GM23248 (cell line): ENCODE results near the gene LRMDA. TPM values are rescaled to one million over a fixed set of nuclear protein-coding genes. Genes with fewer than 3 reads are reported as not detected.
A peak's percentile ranks its signal among the peaks of the same experiment; 100 is the strongest.

ENCODE experiments used
- DNase-seq: peaks from one replicate; pipeline ENCODE4 v3.0.0-alpha.2; 2015
- H2AFZ ChIP-seq: fragments of 200-600 bp; sonication (generic); 2 replicates; pipeline ENCODE4 v1.6.1; 2016; ENCODE audit warnings: antibody characterized with exemption
- H3F3A ChIP-seq: fragments of 200-600 bp; sonication (generic); 2 replicates; pipeline ENCODE4 v1.6.1; 2016; ENCODE audit warnings: mild to moderate bottlenecking, antibody characterized with exemption, mixed run types; ENCODE audit not compliant: insufficient read depth
- H3K27ac ChIP-seq: fragments of 200-600 bp; sonication (generic); 2 replicates; pipeline ENCODE4 v1.5.1; 2016; ENCODE audit warnings: mild to moderate bottlenecking
- H3K27me3 ChIP-seq: fragments of 200-600 bp; sonication (generic); replicated peaks from 2 replicates; pipeline ENCODE4 v1.6.1; 2016; ENCODE audit warnings: mild to moderate bottlenecking; ENCODE audit not compliant: insufficient read depth
- H3K36me3 ChIP-seq: fragments of 200-600 bp; sonication (generic); 2 replicates; pipeline ENCODE4 v1.6.1; 2016; ENCODE audit warnings: low read depth, mild to moderate bottlenecking
- H3K4me1 ChIP-seq: fragments of 200-600 bp; sonication (generic); 2 replicates; pipeline ENCODE4 v1.6.1; 2016; ENCODE audit warnings: mild to moderate bottlenecking; ENCODE audit not compliant: insufficient read depth
- H3K4me2 ChIP-seq: fragments of 200-600 bp; sonication (generic); one replicate; pipeline ENCODE4 v1.6.1; 2016; ENCODE audit warnings: mild to moderate bottlenecking; ENCODE audit not compliant: unreplicated experiment
- H3K4me3 ChIP-seq: fragments of 200-600 bp; sonication (generic); 2 replicates; pipeline ENCODE4 v1.5.1; 2016; ENCODE audit warnings: mild to moderate bottlenecking
- H3K79me2 ChIP-seq: fragments of 200-600 bp; sonication (generic); 2 replicates; pipeline ENCODE4 v1.6.1; 2016; ENCODE audit warnings: mild to moderate bottlenecking; ENCODE audit not compliant: insufficient read depth
- H3K9ac ChIP-seq: fragments of 200-600 bp; sonication (generic); 2 replicates; pipeline ENCODE4 v1.6.1; 2016; ENCODE audit warnings: mild to moderate bottlenecking
- H3K9me2 ChIP-seq: fragments of 200-600 bp; sonication (generic); 2 replicates; pipeline ENCODE4 v1.6.1; 2016; ENCODE audit warnings: mixed run types, mild to moderate bottlenecking, moderate library complexity; ENCODE audit not compliant: insufficient read depth
- H3K9me3 ChIP-seq: fragments of 200-600 bp; sonication (generic); one replicate; pipeline ENCODE4 v1.6.1; 2017; ENCODE audit warnings: low read depth
- H4K20me1 ChIP-seq: fragments of 200-600 bp; sonication (generic); 2 replicates; pipeline ENCODE4 v1.6.0; 2016; ENCODE audit not compliant: insufficient read depth
- EZH2 ChIP-seq: fragments of 200-600 bp; sonication (generic); IDR thresholded peaks from 2 replicates; pipeline ENCODE4 v1.6.1; 2018; ENCODE audit warnings: antibody characterized with exemption, mild to moderate bottlenecking; ENCODE audit not compliant: insufficient read depth, poor library complexity, severe bottlenecking
- EZH2phosphoT487 ChIP-seq: fragments of 200-600 bp; sonication (generic); IDR thresholded peaks from 2 replicates; pipeline ENCODE4 v1.6.1; 2018; ENCODE audit warnings: antibody characterized with exemption, moderate library complexity, mild to moderate bottlenecking, low read depth; ENCODE audit not compliant: insufficient read depth
- WGBS, 2 experiments: methylation state at CpG; one replicate each; pipeline ENCODE4 v1.1.6; 2015 to 2017; ENCODE audit warnings: low lambda C conversion rate in 2 of 2, low coverage in 1 of 2; ENCODE audit errors: missing lambda C conversion rate in 2 of 2; 5-methylcytosine and 5-hydroxymethylcytosine counted together
- in situ Hi-C: fragments of 300-500 bp; cut with MboI; formaldehyde crosslinking; loops from 2 replicates; pipeline ENCODE4 v1.15.0; 2020
- polyA plus RNA-seq: library from polyadenylated mRNA; unstranded; fragments of >200 nt; fragmentation: Nextera tagmentation; extraction: Ambion mirVana; gene quantifications from 2 replicates; pipeline ENCODE4 v1.2.1, GENCODE V29; 2016
- total RNA-seq: library from RNA; depleted of rRNA; stranded (reverse); fragments of >200 nt; shearing (Covaris generic); gene quantifications from 2 replicates; pipeline ENCODE4 v1.2.3, GENCODE V29; 2014

The LRMDA gene
- total and polyA plus RNA-seq, 2 experiments from 2014 or later = 2.6 TPM; not detected in 1

DNA sequence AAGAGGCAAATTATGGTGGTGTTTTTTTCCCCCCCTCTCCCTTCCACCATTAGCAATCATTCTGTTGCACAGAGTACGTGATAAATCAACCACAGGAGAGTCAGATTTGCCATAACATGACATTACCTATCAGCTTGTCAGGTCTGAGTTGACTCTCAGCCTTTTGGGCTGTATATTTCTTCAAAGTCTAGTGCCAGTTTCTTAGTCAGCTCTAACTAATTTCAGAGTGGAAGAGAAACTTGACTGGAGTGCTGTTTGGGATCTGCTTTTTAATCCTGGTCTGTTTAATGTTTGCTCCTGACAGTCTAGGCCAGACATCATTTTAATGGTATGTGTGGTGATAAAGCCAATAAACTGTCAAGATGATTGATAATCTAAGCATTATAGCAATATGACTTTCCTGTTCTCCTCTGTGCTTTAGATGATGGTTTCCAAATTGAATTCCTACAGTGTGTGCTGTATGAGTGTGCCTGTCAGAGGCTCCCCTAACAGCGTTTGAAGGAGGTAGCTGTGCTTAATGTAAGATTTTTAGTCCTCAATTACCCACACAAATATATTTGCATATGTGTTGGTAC is 76.9 kb downstream of the LRMDA start:
- H3K9me2 ChIP-seq = no peaks in the 10 kb centered on the region
- no peaks in the 10 kb centered on the region for H4K20me1 ChIP-seq
- H3K79me2 ChIP-seq = no peaks in the 10 kb centered on the region
- peak; percentile 80; the same call in 1 of the 2 replicates for TF ChIP-seq EZH2phosphoT487
- TF ChIP-seq EZH2 = no peak
- DNase-seq = peak; percentile 82
- H3K4me1 ChIP-seq = peaks cover 27% of the 10 kb centered on the region
- H3K27ac ChIP-seq = peak overlapping the region; percentile 34
- peaks cover 29% of the 10 kb centered on the region for H3F3A ChIP-seq
- H2AFZ ChIP-seq = no peak overlapping the region
- no peaks in the 10 kb centered on the region for H3K9me3 ChIP-seq
- H3K27me3 ChIP-seq = no peaks in the 10 kb centered on the region; the same call in 1 of the 2 replicates
- in situ Hi-C loops = no loop called here
- no peak overlapping the region for H3K9ac ChIP-seq
- 4 to 13% methylated on average over 2 of the region's 2 CpGs for WGBS, 2 experiments
- H3K4me2 ChIP-seq = peak overlapping the region; percentile 46
- H3K36me3 ChIP-seq = no peaks in the 10 kb centered on the region
- peak overlapping the region; percentile 31 for H3K4me3 ChIP-seq

DNA sequence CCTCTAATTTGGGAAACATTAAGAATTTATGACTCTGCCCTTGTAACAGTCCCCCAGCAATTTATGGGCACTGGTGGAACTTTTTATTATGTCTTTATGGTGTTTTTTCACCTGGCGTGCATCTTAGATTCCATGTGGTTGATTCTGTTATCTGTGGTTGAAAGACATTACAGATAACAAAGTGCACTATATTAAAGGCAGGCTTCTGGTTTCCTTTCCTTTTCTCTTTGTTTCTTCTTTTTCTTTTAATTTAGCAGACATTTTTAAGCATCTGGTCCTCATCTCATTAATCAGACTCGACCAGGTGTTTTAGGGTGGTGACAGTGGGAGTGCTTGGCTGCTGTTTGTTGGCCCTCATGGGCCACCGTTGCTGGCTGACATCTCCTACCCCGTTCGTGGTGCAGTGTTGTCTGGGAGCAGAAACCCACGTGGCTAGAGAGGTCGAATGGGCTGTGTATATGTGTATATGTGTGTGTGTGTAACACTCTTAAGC is 77.4 kb downstream of the LRMDA start:
- no peaks in the 10 kb centered on the region for H3K79me2 ChIP-seq
- in situ Hi-C loops = no loop called here
- H4K20me1 ChIP-seq = no peaks in the 10 kb centered on the region
- peak overlapping the region; percentile 34 for H3K27ac ChIP-seq
- H3K27me3 ChIP-seq = no peaks in the 10 kb centered on the region; the same call in 1 of the 2 replicates
- H3F3A ChIP-seq = peaks cover 29% of the 10 kb centered on the region
- H3K9me3 ChIP-seq = no peaks in the 10 kb centered on the region
- TF ChIP-seq EZH2 (no peak), EZH2phosphoT487 (0 out of 2 replicates have a peak, but pooled peaks have one; percentile 54)
- peak; percentile 39 for DNase-seq
- H2AFZ ChIP-seq = no peak overlapping the region
- WGBS, 2 experiments = 22 to 23% methylated on average over 7 of the region's 7 CpGs
- H3K4me3 ChIP-seq = peak overlapping the region; percentile 31
- H3K9ac ChIP-seq = no peak overlapping the region
- peak overlapping the region; percentile 46 for H3K4me2 ChIP-seq
- no peaks in the 10 kb centered on the region for H3K9me2 ChIP-seq
- H3K4me1 ChIP-seq = peaks cover 27% of the 10 kb centered on the region
- H3K36me3 ChIP-seq = no peaks in the 10 kb centered on the region

GRCh38 chr10:75509706-75510105 is 78.3 kb downstream of the LRMDA start:
- no peak overlapping the region for H3K27ac ChIP-seq
- no peaks in the 10 kb centered on the region; the same call in 1 of the 2 replicates for H3K27me3 ChIP-seq
- no peaks in the 10 kb centered on the region for H3K79me2 ChIP-seq
- H3K9ac ChIP-seq = no peak overlapping the region
- H3K4me3 ChIP-seq = no peak overlapping the region
- no peaks in the 10 kb centered on the region for H3K36me3 ChIP-seq
- WGBS, 2 experiments = 98 to 100% methylated on average over 2 of the region's 2 CpGs
- no peak overlapping the region for H2AFZ ChIP-seq
- TF ChIP-seq EZH2phosphoT487 (no peak), EZH2 (no peak)
- H3K9me2 ChIP-seq = no peaks in the 10 kb centered on the region
- in situ Hi-C loops = no loop called here
- H3K4me2 ChIP-seq = no peak overlapping the region
- H3K4me1 ChIP-seq = peaks cover 27% of the 10 kb centered on the region
- no peaks in the 10 kb centered on the region for H3K9me3 ChIP-seq
- DNase-seq = no peak
- H3F3A ChIP-seq = peaks cover 29% of the 10 kb centered on the region
- H4K20me1 ChIP-seq = no peaks in the 10 kb centered on the region

DNA sequence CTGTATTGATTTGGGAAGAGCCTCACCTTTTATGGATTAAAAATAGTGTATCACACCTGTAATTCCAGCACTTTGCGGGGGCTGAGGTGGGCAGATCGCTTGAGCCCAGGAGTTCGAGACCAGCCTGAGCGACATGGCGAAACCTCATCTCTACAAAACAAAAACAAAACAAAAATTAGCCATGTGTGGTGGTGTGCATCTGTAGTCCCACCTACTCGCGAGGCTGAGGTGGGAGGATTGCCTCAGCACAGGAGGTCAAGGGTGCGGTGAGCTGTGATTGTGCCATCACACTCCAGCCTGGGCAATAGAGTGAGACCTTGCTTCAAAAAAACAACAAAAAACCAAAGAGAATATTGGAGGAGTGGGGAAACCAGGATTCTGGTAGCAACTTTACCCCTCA is 79.6 kb downstream of the LRMDA start:
- H3K9me3 ChIP-seq = no peaks in the 10 kb centered on the region
- TF ChIP-seq EZH2phosphoT487 (no peak), EZH2 (no peak)
- H3K9me2 ChIP-seq = no peaks in the 10 kb centered on the region
- no peak overlapping the region for H3K9ac ChIP-seq
- peaks cover 29% of the 10 kb centered on the region for H3F3A ChIP-seq
- DNase-seq = no peak
- no peaks in the 10 kb centered on the region for H3K36me3 ChIP-seq
- H4K20me1 ChIP-seq = no peaks in the 10 kb centered on the region
- no peaks in the 10 kb centered on the region; the same call in 1 of the 2 replicates for H3K27me3 ChIP-seq
- no peak overlapping the region for H2AFZ ChIP-seq
- peaks cover 27% of the 10 kb centered on the region for H3K4me1 ChIP-seq
- H3K4me3 ChIP-seq = no peak overlapping the region
- H3K79me2 ChIP-seq = no peaks in the 10 kb centered on the region
- H3K4me2 ChIP-seq = no peak overlapping the region
- in situ Hi-C loops = no loop called here
- H3K27ac ChIP-seq = no peak overlapping the region
- WGBS, 2 experiments = 96 to 98% methylated on average over 8 of the region's 8 CpGs
